ENCODE measurements around the gene EPRS1.

- TF ChIP-seq CTCF (conservative IDR thresholded peaks at IDR 0.05; ENCODE audit: low read length) (peak; percentile 30; the same call in 1 of the 2 replicates), EZH2phosphoT487 (IDR thresholded peaks at IDR 0.05; ENCODE audit: borderline replicate concordance) (no peak)
Measured at GRCh38 chr1:220012259-220012658, 34.0 kb downstream of the EPRS1 start.

Measured in Loucy (cell line).